Memory B cell (primary cell): ENCODE results near the gene MEPCE.

Experiments used
- ATAC-seq: fragments of 150-1000 bp; cut with Tn5 transposase; 2 replicates; pipeline ENCODE4 v1.10.0; 2021; ENCODE audit warnings: low read depth, mild to moderate bottlenecking, moderate library complexity
- DNase-seq, 2 donors: peaks; one replicate each; pipeline ENCODE4 v3.0.0; 2022; ENCODE audit warnings: low spot score in 2 of 2
- H3K27ac Mint-ChIP-seq: one replicate; pipeline ENCODE4 v1.8.0; 2022; ENCODE audit warnings: mild to moderate bottlenecking, moderate library complexity, mixed read lengths
- H3K27me3 Mint-ChIP-seq: one replicate; pipeline ENCODE4 v1.8.0; 2022; ENCODE audit warnings: mixed read lengths
- H3K36me3 Mint-ChIP-seq: one replicate; pipeline ENCODE4 v1.8.0; 2022; ENCODE audit warnings: mild to moderate bottlenecking, mixed read lengths
- H3K4me1 Mint-ChIP-seq: one replicate; pipeline ENCODE4 v1.8.0; 2022; ENCODE audit warnings: mixed read lengths
- H3K4me3 Mint-ChIP-seq: one replicate; pipeline ENCODE4 v1.8.0; 2022; ENCODE audit warnings: mild to moderate bottlenecking, moderate library complexity, mixed read lengths
- H3K9me3 Mint-ChIP-seq: one replicate; pipeline ENCODE4 v1.8.0; 2022; ENCODE audit warnings: mixed read lengths

The MEPCE gene

GRCh38 chr7:100423315-100423714 is 6.3 kb upstream of the MEPCE start:
- Mint-ChIP-seq H3K36me3 (peaks cover 3% of the 10 kb centered on the region), H3K27me3 (no peaks in the 10 kb centered on the region), H3K4me1 (peaks cover 3% of the 10 kb centered on the region), H3K4me3 (no peak overlapping the region), H3K27ac (no peak overlapping the region), H3K9me3 (no peaks in the 10 kb centered on the region)
- no peak for DNase-seq
- ATAC-seq = no peak

GRCh38 chr7:100425347-100425746 is 4.3 kb upstream of the MEPCE start:
- Mint-ChIP-seq H3K4me1 (peaks cover 6% of the 10 kb centered on the region), H3K4me3 (no peak overlapping the region), H3K27me3 (no peaks in the 10 kb centered on the region), H3K27ac (no peak overlapping the region), H3K9me3 (no peaks in the 10 kb centered on the region), H3K36me3 (peaks cover 3% of the 10 kb centered on the region)
- DNase-seq (no peak), ATAC-seq (no peak)

GRCh38 chr7:100426516-100426915 is 3.1 kb upstream of the MEPCE start:
- Mint-ChIP-seq H3K36me3 (peaks cover 3% of the 10 kb centered on the region), H3K27me3 (no peaks in the 10 kb centered on the region), H3K27ac (peak overlapping the region; percentile 19), H3K4me3 (no peak overlapping the region), H3K9me3 (no peaks in the 10 kb centered on the region), H3K4me1 (peaks cover 13% of the 10 kb centered on the region)
- ATAC-seq = no peak
- DNase-seq = no peak

GRCh38 chr7:100427762-100428198 is 1.9 kb upstream of the MEPCE start:
- H3K9me3 Mint-ChIP-seq = no peaks in the 10 kb centered on the region
- H3K27ac Mint-ChIP-seq = peak overlapping the region; percentile 100
- DNase-seq (no peak), ATAC-seq (no peak)
- peaks cover 19% of the 10 kb centered on the region for H3K4me1 Mint-ChIP-seq
- H3K27me3 Mint-ChIP-seq = no peaks in the 10 kb centered on the region
- H3K36me3 Mint-ChIP-seq = peaks cover 3% of the 10 kb centered on the region
- H3K4me3 Mint-ChIP-seq = peak overlapping the region; percentile 97

GRCh38 chr7:100428199-100428966 is 1.2 kb upstream of the MEPCE start, which contains the start of gene ZCWPW1:
Gene ZCWPW1 (minus strand): TSS chr7:100428703. CDS start chr7:100420649, 8,054 bp downstream.
- Mint-ChIP-seq H3K4me3 (peak within 1 kb of the TSS; percentile 97), H3K4me1 (peaks cover 19% of the 10 kb centered on the region), H3K27me3 (no peaks in the 10 kb centered on the region), H3K27ac (peak within 1 kb of the TSS; percentile 100), H3K9me3 (no peaks in the 10 kb centered on the region), H3K36me3 (peaks cover 1% of the 10 kb centered on the region)
- DNase-seq = peak; percentile 95 to 99
- ATAC-seq = peak; percentile 56

GRCh38 chr7:100428967-100429636 is 529 bp upstream of the MEPCE start:
- H3K4me1 Mint-ChIP-seq = peaks cover 25% of the 10 kb centered on the region
- no peaks in the 10 kb centered on the region for H3K9me3 Mint-ChIP-seq
- H3K27ac Mint-ChIP-seq = peak overlapping the region; percentile 100
- H3K4me3 Mint-ChIP-seq = peak overlapping the region; percentile 97
- ATAC-seq (peak; percentile 54), DNase-seq (peak; percentile 100)
- H3K36me3 Mint-ChIP-seq = peaks cover 5% of the 10 kb centered on the region
- no peaks in the 10 kb centered on the region for H3K27me3 Mint-ChIP-seq

- Mint-ChIP-seq H3K27ac (peak overlapping the region; percentile 100), H3K9me3 (no peaks in the 10 kb centered on the region), H3K36me3 (peaks cover 7% of the 10 kb centered on the region), H3K4me1 (peaks cover 35% of the 10 kb centered on the region), H3K27me3 (no peaks in the 10 kb centered on the region), H3K4me3 (peak overlapping the region; percentile 97)
- ATAC-seq (no peak), DNase-seq (no peak)
These were observed 1.1 kb downstream of the MEPCE start for GRCh38 chr7:100430493-100431285.

- Mint-ChIP-seq H3K27me3 (no peaks in the 10 kb centered on the region), H3K4me3 (peak overlapping the region; percentile 43), H3K36me3 (peaks cover 7% of the 10 kb centered on the region), H3K4me1 (peaks cover 35% of the 10 kb centered on the region), H3K9me3 (no peaks in the 10 kb centered on the region), H3K27ac (peak overlapping the region; percentile 62)
- no peak for DNase-seq
- no peak for ATAC-seq
These were observed 1.7 kb downstream of the MEPCE start for GRCh38 chr7:100431286-100431735.

- H3K27ac Mint-ChIP-seq = peak overlapping the region; percentile 62
- DNase-seq = no peak
- H3K36me3 Mint-ChIP-seq = peaks cover 7% of the 10 kb centered on the region
- H3K9me3 Mint-ChIP-seq = no peaks in the 10 kb centered on the region
- H3K4me3 Mint-ChIP-seq = no peak overlapping the region
- H3K27me3 Mint-ChIP-seq = no peaks in the 10 kb centered on the region
- no peak for ATAC-seq
- H3K4me1 Mint-ChIP-seq = peaks cover 35% of the 10 kb centered on the region
These were observed 2.4 kb downstream of the MEPCE start for GRCh38 chr7:100432053-100432452.

GRCh38 chr7:100432621-100433275 is 3.1 kb downstream of the MEPCE start:
- DNase-seq = no peak
- Mint-ChIP-seq H3K27ac (no peak overlapping the region), H3K4me1 (peaks cover 35% of the 10 kb centered on the region), H3K27me3 (no peaks in the 10 kb centered on the region), H3K9me3 (no peaks in the 10 kb centered on the region), H3K36me3 (peaks cover 7% of the 10 kb centered on the region), H3K4me3 (no peak overlapping the region)
- ATAC-seq = no peak

GRCh38 chr7:100433276-100433591 is 3.6 kb downstream of the MEPCE start:
- H3K36me3 Mint-ChIP-seq = peaks cover 7% of the 10 kb centered on the region
- DNase-seq = no peak

GRCh38 chr7:100433592-100434296 is 4.1 kb downstream of the MEPCE start:
- Mint-ChIP-seq H3K27me3 (no peaks in the 10 kb centered on the region), H3K36me3 (peaks cover 7% of the 10 kb centered on the region), H3K9me3 (no peaks in the 10 kb centered on the region), H3K27ac (no peak overlapping the region), H3K4me1 (peaks cover 35% of the 10 kb centered on the region), H3K4me3 (peak overlapping the region; percentile 21)
- DNase-seq (no peak), ATAC-seq (no peak)

More at GRCh38 chr7:100433276-100433591, 3.6 kb downstream of the MEPCE start:
- Mint-ChIP-seq H3K4me1 (peaks cover 35% of the 10 kb centered on the region), H3K9me3 (no peaks in the 10 kb centered on the region), H3K4me3 (no peak overlapping the region), H3K27ac (no peak overlapping the region), H3K27me3 (no peaks in the 10 kb centered on the region)
- ATAC-seq = no peak
